Upper lobe of left lung (tissue), 6 donors: Measurements from ENCODE around the gene MAPK8IP1. TPM values are rescaled to one million over a fixed set of nuclear protein-coding genes. Genes with fewer than 3 reads are reported as not detected.

Source experiments
- ATAC-seq, 2 donors: fragments of 200-7000 bp; cut with Tn5 transposase; one replicate each; pipeline ENCODE4 v1.9.1; 2022; ENCODE audit warnings: mild to moderate bottlenecking in 2 of 2, moderate library complexity in 2 of 2; ENCODE audit not compliant: low FRiP score in 2 of 2
- DNase-seq, 2 donors: peaks; one replicate each; pipeline ENCODE4 v3.0.0-alpha.2; 2019 to 2020
- H3K27ac ChIP-seq, 4 donors: fragments of 200-600 bp; sonication (generic); one replicate each; pipeline ENCODE4 v1.5.1; 2016 to 2019
- H3K27me3 ChIP-seq, 4 donors: fragments of 200-600 bp; sonication (generic); one replicate each; pipeline ENCODE4 v1.5.1; 2017 to 2019
- H3K36me3 ChIP-seq, 4 donors: fragments of 200-600 bp; sonication (generic); one replicate each; pipeline ENCODE4 v1.5.1; 2016 to 2019
- H3K4me1 ChIP-seq, 4 donors: fragments of 200-600 bp; sonication (generic); one replicate each; pipeline ENCODE4 v1.5.1; 2018 to 2019
- H3K4me3 ChIP-seq, 4 donors: fragments of 200-600 bp; sonication (generic); one replicate each; pipeline ENCODE4 v1.5.1; 2017 to 2019; ENCODE audit warnings: mild to moderate bottlenecking in 2 of 4, moderate library complexity in 1 of 4
- H3K9me3 ChIP-seq, 4 donors: fragments of 200-600 bp; sonication (generic); one replicate each; pipeline ENCODE4 v1.5.1; 2018 to 2019
- CTCF ChIP-seq, 6 experiments: fragments of 450-650 bp in 4 of 6; fragments of 200-600 bp in 2 of 6; sonication (generic) in 2 of 6; IDR thresholded peaks; one replicate each; pipeline ENCODE4 v1.5.1; 2016 to 2019; ENCODE audit warnings: antibody characterized with exemption in 6 of 6
- EP300 ChIP-seq, 4 donors: sonication (generic); formaldehyde crosslinking; IDR thresholded peaks; one replicate each; pipeline ENCODE4 v1.5.1; 2017; ENCODE audit warnings: antibody characterized with exemption in 4 of 4, control low read depth in 2 of 4
- POLR2A ChIP-seq, 4 donors: fragments of 450-650 bp; IDR thresholded peaks; one replicate each; pipeline ENCODE4 v1.5.1; 2016 to 2017; ENCODE audit warnings: antibody characterized with exemption in 4 of 4, mild to moderate bottlenecking in 2 of 4
- POLR2AphosphoS5 ChIP-seq, 2 donors: sonication (generic); formaldehyde crosslinking; IDR thresholded peaks; one replicate each; pipeline ENCODE4 v1.5.1; 2017; ENCODE audit warnings: antibody characterized with exemption in 2 of 2
- WGBS, 2 donors: methylation state at CpG; one replicate each; pipeline ENCODE4 v1.1.5; 2017 to 2018; 5-methylcytosine and 5-hydroxymethylcytosine counted together
- total RNA-seq, 6 donors: library from RNA; depleted of rRNA in 4 of 6; stranded (reverse); fragments of >200 nt in 4 of 6; gene quantifications; one replicate each; pipeline versions ENCODE4 v1.1.0 to v1.2.1, GENCODE V29; 2016 to 2021
- donor health status: DM: no; HTN: no; CAD: no; lungs with moderate emphysema.
- donor health status: DM: no; HTN: yes; CAD: no; lungs with severe emphysema.

MAPK8IP1 gene
- total RNA-seq, 6 donors from 2014 or later = 2.1 to 16.0 (median 8.7) TPM

- ATAC-seq = no peak
- Histone ChIP-seq H3K4me1 (peaks cover 5 to 12% (median 8%) of the 10 kb centered on the region in 4 donors), H3K4me3 (no peak overlapping the region), H3K9me3 (no peaks in the 10 kb centered on the region), H3K36me3 (peaks cover 0 to 8% (median 7%) of the 10 kb centered on the region in 4 donors), H3K27ac (no peak overlapping the region), H3K27me3 (peaks cover 0 to 5% (median 0%) of the 10 kb centered on the region in 4 donors)
- 93% methylated on average over 2 to 4 of the region's 4 CpGs for WGBS, 2 donors
- DNase-seq = no peak
- TF ChIP-seq CTCF (IDR thresholded peaks at IDR 0.05) = no peak
- no peak for TF ChIP-seq EP300 (IDR thresholded peaks at IDR 0.05)
- TF ChIP-seq POLR2A (IDR thresholded peaks at IDR 0.05) = no peak
- TF ChIP-seq POLR2AphosphoS5 (IDR thresholded peaks at IDR 0.05) = no peak
Observed at GRCh38 chr11:45886816-45887520, 1.5 kb downstream of the MAPK8IP1 start.

GRCh38 chr11:45887587-45887986 is 2.1 kb downstream of the MAPK8IP1 start:
- Histone ChIP-seq H3K4me3 (no peak overlapping the region), H3K36me3 (peaks cover 0 to 3% (median under 1%) of the 10 kb centered on the region in 4 donors), H3K9me3 (no peaks in the 10 kb centered on the region), H3K27me3 (peaks cover 0 to 5% (median 0%) of the 10 kb centered on the region in 4 donors), H3K27ac (no peak overlapping the region), H3K4me1 (peaks cover 5 to 12% (median 8%) of the 10 kb centered on the region in 4 donors)
- DNase-seq (no peak), ATAC-seq (no peak)
- WGBS, 2 donors = 81 to 94% methylated on average over 6 to 10 of the region's 10 CpGs
- TF ChIP-seq CTCF (IDR thresholded peaks at IDR 0.05) (no peak), POLR2AphosphoS5 (IDR thresholded peaks at IDR 0.05) (no peak), POLR2A (IDR thresholded peaks at IDR 0.05) (no peak), EP300 (IDR thresholded peaks at IDR 0.05) (no peak)

GRCh38 chr11:45889555-45889954 is 4.1 kb downstream of the MAPK8IP1 start:
- peaks cover 5 to 12% (median 8%) of the 10 kb centered on the region in 4 donors for H3K4me1 ChIP-seq
- H3K27me3 ChIP-seq = peaks cover 0 to 5% (median 0%) of the 10 kb centered on the region in 4 donors
- H3K27ac ChIP-seq = no peak overlapping the region
- no peak overlapping the region for H3K4me3 ChIP-seq
- DNase-seq (no peak), ATAC-seq (no peak)
- TF ChIP-seq CTCF (IDR thresholded peaks at IDR 0.05) (no peak), POLR2AphosphoS5 (IDR thresholded peaks at IDR 0.05) (no peak), EP300 (IDR thresholded peaks at IDR 0.05) (no peak), POLR2A (IDR thresholded peaks at IDR 0.05) (no peak)
- 79 to 87% methylated on average over 7 to 8 of the region's 8 CpGs for WGBS, 2 donors
- H3K36me3 ChIP-seq = no peaks in the 10 kb centered on the region
- H3K9me3 ChIP-seq = no peaks in the 10 kb centered on the region

- H3K27me3 ChIP-seq = peaks cover 0 to 5% (median 0%) of the 10 kb centered on the region in 4 donors
- DNase-seq (no peak), ATAC-seq (no peak)
- peaks cover 5 to 11% (median 8%) of the 10 kb centered on the region in 4 donors for H3K4me1 ChIP-seq
- WGBS, 2 donors = 85 to 90% methylated on average over 9 of the region's 9 CpGs
- H3K9me3 ChIP-seq = no peaks in the 10 kb centered on the region
- TF ChIP-seq POLR2A (IDR thresholded peaks at IDR 0.05) (no peak), POLR2AphosphoS5 (IDR thresholded peaks at IDR 0.05) (no peak), EP300 (IDR thresholded peaks at IDR 0.05) (no peak), CTCF (IDR thresholded peaks at IDR 0.05) (no peak)
- no peak overlapping the region for H3K4me3 ChIP-seq
- no peaks in the 10 kb centered on the region for H3K36me3 ChIP-seq
- no peak overlapping the region for H3K27ac ChIP-seq
Observed at GRCh38 chr11:45889966-45890365, 4.5 kb downstream of the MAPK8IP1 start.
